OCI-M1 (cell line): Measurements from ENCODE around the gene MRPL48.
A peak's percentile ranks its signal among the peaks of the same experiment; 100 is the strongest.

ENCODE experiments used
- DNase-seq: peaks from one replicate; lab custom pipeline; 2025; lab: John Stamatoyannopoulos, UW

MRPL48 gene

DNA sequence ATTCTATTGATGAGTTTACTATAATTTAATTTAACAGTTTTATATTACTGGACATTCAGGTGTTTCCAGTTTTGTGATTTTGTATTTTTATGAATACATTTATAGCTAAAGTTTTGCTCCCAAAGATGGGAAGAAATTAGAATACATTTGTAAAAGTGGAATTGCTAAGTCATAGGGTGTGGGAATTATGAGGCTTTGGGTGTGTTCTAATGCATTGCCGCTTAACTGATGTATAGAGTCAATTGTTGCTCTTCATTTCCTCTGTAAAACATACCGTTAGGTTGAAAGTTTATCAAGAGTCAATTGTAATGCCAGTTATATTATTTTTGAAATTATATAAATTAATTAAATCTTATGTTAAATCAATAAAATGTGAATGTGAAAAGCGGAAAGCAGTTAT lies 105.4 kb downstream of the MRPL48 start:
- DNase-seq = no peak

DNA sequence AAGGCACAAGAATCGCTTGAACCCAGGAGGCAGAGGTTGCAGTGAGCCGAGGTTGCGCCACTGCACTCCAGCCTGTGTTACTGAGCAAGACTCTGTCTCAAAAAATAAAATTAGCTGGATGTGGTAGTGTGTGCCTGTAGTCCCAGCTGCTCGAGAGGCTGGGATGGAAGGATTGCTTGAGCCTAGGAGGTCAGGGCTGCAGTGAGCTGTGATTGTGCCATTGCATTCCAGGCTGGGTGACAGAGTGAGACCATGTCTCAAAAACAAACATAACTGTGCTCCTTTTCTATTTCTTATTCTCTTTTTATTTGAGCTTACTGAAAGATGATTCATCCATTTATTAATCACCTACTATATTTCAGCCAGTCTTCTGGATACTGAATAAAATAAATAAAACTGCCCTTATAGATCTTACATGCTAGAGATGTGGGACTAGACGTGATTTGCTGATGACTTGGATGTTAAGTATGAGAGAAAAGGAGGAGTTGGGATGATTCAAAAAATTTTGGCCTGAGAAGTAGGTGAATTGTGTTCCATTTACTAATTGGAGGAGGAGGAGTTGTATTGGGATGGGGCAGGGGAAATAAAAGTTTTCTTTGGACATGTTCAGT lies 107.2 kb downstream of the MRPL48 start:
- DNase-seq = no peak

DNA sequence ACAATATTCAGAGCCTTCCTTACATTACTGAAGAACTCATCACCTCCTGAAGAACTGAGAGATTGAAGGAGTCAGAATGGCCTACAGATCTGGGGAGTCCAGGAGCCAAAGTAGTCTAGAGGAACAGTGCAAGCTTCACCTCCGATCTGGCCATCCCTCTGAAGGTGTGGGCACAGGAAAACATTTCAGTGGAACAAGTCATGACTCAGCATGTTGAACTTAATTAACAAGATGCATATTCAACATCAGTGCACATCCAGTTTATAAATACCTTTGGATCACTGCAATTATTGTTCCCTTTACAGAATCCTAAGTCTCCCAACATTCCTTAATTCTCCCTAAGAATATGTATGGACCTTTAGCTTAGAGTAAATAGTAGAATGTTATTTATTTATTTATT lies 114.6 kb downstream of the MRPL48 start:
- no peak for DNase-seq

DNA sequence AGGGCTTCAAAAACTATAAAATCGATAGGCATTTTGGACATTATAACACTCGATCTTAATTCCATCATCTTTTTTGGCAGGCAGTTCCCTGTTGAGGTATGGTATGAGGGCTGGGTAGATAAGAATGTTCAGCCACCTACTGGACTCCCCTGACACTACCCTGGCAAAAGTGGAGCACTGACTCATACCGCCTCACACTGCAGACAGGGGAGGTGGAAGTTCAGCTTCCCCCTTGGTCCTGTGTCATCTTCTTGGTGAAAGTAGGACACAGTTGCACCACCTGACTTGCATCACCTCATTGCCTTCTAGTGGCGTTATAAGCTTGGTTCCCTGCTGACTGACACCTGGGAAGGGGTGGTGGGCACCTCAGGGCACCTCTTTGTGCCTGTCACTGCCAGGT lies 119.5 kb downstream of the MRPL48 start:
- peak; percentile 80 for DNase-seq

DNA sequence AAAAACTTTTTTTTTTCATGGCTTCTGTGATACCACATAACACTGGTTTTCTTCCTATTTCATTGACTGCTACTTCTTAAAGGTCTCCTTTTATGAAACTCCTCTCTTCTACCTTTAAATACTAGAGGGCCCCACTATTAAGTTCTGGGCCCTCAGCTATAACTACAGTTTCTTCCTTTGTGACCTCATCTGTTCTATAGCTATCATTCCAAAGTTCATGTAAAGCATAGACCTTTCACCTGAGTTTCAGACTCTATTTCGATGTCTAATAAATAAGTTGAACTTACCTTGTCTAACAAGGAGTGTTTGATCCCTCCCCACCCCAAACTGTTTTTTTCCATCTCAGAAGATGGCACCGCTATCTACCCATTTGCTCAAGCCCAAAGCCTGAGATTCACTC lies 124.4 kb downstream of the MRPL48 start:
- no peak for DNase-seq

DNA sequence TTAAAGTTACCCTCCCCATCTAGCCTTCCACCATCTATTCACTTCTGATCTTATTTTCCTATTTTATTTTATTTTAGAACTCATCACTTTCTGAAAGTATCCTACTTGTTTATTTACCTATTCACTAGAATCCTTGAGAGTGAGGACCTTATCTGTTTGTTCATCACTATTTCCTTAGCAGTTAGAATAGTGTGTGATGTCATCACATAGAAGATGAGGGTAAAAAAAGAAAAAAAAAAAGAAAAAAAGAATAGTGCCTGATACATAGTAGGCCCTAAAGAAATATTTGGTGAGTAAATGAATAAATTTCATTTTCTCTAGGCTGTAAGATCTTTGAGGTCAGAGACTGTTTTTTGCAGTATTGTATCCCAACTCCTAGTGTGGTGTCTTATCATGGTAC lies 125.8 kb downstream of the MRPL48 start:
- no peak for DNase-seq

DNA sequence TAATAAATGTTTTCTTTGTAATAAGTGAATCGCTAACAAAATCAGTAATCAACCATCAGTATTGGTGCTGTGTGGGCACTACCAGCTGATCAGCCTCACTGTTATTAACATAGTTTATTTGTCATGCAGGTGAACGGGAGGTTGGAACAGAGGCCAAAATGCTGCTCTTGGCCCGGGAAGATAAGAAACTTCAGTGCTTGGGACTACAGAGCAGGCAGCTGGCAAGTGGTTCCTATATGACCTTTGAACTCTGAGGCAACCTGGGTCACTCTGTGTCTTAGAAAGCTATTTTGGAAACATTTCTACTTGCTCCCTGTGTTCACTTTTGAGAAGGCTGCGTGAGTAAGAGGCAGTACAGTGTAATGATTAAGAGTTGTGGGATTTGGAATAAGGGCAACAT lies 126.6 kb downstream of the MRPL48 start:
- no peak for DNase-seq
